NB4 (cell line): Measurements from ENCODE around the gene ZNF407.

Experiments used
- DNase-seq: peaks from one replicate; pipeline ENCODE4 v3.0.0; 2010; ENCODE audit warnings: low read depth
- H3K4me3 ChIP-seq: one replicate; pipeline ENCODE4 v1.5.1; 2011; ENCODE audit warnings: mild to moderate bottlenecking, low read depth, low read length, moderate library complexity
- MYC ChIP-seq: IDR thresholded peaks from 2 replicates; pipeline ENCODE4 v1.6.1; 2011; ENCODE audit warnings: low read depth, low read length
- POLR2A ChIP-seq: IDR thresholded peaks from 2 replicates; pipeline ENCODE4 v1.6.1; 2011; ENCODE audit warnings: mild to moderate bottlenecking; ENCODE audit not compliant: insufficient read length; ENCODE audit errors: extremely low read depth
- TF ChIP-seq, protein P1 (sequence below): IDR thresholded peaks from 2 replicates; pipeline ENCODE4 v1.6.1; 2011; ENCODE audit warnings: low read depth, low read length
- TF ChIP-seq, protein P2 (sequence below): IDR thresholded peaks from one replicate; pipeline ENCODE4 v1.5.1; 2012; ENCODE audit warnings: low read depth, low read length

The ZNF407 gene

DNA sequence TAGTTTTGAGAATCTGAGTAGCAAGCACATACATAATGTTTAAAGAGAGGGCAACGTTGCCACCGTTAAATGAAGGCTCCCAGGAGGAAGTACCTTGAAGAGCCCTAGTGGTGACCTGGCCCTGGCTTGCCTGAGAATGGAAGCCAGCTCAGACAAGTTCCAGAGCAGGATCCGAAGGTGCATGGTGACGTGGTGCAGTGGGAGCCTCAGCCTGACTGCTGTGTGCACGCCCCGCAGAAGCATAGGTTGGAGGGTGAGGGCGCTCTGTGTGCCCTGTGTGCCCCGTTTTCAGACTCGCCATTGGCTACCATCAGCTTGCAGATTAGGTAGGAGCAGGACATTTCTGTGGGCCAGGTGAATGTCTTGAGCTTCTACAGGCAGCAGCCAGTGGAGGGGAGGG lies 68.2 kb downstream of the ZNF407 start:
- no peak for DNase-seq

DNA sequence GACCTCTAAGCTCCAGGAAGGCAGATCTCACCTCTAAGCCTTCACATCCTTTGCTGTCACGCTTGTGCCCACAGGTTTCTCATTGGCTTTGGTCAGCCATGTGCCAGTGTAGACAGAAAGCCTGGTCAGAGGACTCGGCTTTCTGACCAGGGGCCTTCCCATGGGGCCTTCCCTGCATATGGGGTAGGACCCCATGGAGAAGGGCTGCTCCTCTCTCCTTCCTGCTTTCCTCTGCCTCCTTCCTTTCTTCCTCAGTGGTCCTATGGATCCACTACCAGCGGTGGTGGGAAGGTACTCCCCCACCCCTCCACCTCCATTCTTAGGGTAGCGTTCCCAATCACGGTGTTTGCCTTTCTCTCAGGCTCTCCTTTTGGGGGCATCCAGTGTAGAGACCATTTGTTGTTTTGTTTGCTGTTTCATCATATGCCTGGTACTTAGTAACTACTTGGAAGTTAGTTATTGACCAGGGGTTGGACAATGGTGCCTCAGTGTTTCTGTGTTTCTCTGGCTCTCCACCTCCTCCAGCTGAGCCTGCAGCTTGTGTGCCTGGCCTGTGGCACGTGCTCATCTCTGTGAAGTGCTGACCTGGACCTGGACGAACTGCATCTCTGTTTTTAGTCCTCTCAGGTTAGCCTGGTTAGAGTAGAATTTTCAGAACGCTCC lies 71.6 kb downstream of the ZNF407 start:
- H3K4me3 ChIP-seq = no peak overlapping the region
- TF ChIP-seq, protein P1, sequence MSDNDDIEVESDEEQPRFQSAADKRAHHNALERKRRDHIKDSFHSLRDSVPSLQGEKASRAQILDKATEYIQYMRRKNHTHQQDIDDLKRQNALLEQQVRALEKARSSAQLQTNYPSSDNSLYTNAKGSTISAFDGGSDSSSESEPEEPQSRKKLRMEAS = no peak
- no peak for TF ChIP-seq POLR2A
- DNase-seq = no peak

More for the DNA sequence above, 68.2 kb downstream of the ZNF407 start:
- no peak overlapping the region for H3K4me3 ChIP-seq
- TF ChIP-seq, protein P2, sequence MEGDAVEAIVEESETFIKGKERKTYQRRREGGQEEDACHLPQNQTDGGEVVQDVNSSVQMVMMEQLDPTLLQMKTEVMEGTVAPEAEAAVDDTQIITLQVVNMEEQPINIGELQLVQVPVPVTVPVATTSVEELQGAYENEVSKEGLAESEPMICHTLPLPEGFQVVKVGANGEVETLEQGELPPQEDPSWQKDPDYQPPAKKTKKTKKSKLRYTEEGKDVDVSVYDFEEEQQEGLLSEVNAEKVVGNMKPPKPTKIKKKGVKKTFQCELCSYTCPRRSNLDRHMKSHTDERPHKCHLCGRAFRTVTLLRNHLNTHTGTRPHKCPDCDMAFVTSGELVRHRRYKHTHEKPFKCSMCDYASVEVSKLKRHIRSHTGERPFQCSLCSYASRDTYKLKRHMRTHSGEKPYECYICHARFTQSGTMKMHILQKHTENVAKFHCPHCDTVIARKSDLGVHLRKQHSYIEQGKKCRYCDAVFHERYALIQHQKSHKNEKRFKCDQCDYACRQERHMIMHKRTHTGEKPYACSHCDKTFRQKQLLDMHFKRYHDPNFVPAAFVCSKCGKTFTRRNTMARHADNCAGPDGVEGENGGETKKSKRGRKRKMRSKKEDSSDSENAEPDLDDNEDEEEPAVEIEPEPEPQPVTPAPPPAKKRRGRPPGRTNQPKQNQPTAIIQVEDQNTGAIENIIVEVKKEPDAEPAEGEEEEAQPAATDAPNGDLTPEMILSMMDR = no peak
- TF ChIP-seq POLR2A (no peak), MYC (no peak)
- TF ChIP-seq, protein P1 = no peak

DNA sequence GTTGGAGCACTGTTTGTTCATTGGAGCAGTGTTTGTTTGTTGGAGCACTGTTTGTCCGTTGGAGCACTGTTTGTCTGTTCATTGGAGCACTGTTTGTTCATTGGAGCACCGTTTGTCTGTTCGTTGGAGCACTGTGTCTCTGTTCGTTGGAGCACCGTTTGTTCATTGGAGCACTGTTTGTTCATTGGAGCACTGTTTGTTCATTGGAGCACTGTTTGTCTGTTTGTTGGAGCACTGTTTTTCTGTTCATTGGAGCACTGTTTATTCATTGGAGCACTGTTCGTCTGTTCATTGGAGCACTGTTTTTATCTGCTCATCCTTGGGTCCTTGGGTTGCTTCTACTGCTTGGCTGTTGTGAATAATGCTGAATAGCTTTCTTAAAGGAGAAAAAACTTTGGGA lies 74.7 kb downstream of the ZNF407 start:
- no peak for DNase-seq
- no peak overlapping the region for H3K4me3 ChIP-seq
- no peak for TF ChIP-seq MYC
- TF ChIP-seq, protein P1 = no peak
- TF ChIP-seq POLR2A = no peak
- TF ChIP-seq, protein P2 = no peak

DNA sequence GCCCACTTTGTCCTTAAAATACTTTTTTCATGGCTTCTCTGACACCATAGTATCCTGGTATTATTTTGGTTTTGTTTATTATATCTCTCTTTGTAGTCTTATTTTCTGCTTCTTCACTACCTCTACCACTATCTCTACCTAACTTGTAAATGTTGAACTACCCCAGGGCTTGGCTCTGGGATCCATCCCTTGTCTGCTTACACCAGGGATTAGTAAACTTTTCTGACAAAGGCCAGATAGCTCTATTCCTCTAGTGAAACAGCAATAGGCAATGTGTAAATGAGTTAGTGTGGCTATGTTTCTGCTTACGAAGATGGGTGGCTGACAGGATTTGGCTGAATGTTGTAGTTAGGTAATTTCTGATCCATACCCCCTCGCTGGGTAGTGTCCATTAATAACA lies 76.8 kb downstream of the ZNF407 start:
- DNase-seq = no peak
- TF ChIP-seq MYC (no peak), POLR2A (no peak)
- TF ChIP-seq, protein P2 = no peak
- TF ChIP-seq, protein P1 = no peak
- H3K4me3 ChIP-seq = no peak overlapping the region

DNA sequence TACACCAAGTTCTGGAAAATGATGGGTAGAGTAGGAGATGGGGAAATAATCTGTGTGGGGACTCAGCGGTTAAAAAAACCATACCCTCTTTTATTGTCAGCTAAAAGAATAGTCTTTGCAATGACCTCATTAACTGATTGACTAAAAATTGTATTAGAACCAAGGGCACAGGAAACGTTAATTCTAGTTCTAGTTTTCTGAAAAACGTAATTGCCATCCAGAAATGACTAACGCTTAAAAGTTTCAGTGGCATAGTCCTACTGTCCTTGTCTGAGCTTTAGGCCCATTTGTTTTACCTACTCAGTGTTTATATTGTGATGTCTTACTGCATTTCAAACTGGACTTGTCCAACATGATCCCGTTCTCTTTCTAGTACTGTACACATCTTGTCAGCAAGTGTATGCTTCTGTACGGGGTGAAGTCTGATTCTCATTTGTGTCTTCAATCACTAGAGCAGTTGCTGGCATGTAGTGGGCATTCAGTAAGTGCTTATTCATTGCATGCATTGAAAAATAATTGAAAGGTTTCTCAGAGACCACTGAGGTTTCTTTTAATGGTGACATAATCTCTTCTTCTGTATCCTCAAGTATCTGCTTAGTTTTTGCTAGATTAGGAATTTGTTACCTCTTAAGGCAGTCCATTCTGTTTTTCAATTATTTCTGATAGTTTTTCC lies 81.5 kb downstream of the ZNF407 start:
- no peak for DNase-seq
- TF ChIP-seq, protein P1 = no peak
- TF ChIP-seq, protein P2 = no peak
- TF ChIP-seq MYC (no peak), POLR2A (no peak)
- H3K4me3 ChIP-seq = no peak overlapping the region

DNA sequence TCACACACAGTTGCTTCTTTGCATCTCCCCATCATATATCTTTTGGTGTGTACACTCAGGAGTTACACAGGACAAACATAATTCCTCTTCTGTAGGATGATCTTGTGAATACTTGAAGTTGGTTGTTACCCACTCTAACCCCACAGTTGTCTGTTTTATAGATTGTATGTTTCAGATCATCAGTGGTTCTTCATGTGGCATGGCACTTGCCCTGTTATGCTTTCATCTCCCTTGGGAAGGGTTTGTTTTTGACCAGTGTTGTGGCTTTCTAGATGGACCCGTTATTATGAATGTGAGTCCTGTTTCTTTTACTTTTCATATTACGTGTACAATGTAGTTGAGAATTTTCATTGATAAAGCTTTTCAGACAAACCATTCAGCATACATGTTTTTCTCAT lies 82.0 kb downstream of the ZNF407 start:
- DNase-seq = no peak
- TF ChIP-seq POLR2A (no peak), MYC (no peak)
- TF ChIP-seq, protein P1 = no peak
- TF ChIP-seq, protein P2 = no peak

More for the DNA sequence above, 82.0 kb downstream of the ZNF407 start:
- no peak overlapping the region for H3K4me3 ChIP-seq
